ENCODE data around the gene NRG2.

Gene NRG2

DNA sequence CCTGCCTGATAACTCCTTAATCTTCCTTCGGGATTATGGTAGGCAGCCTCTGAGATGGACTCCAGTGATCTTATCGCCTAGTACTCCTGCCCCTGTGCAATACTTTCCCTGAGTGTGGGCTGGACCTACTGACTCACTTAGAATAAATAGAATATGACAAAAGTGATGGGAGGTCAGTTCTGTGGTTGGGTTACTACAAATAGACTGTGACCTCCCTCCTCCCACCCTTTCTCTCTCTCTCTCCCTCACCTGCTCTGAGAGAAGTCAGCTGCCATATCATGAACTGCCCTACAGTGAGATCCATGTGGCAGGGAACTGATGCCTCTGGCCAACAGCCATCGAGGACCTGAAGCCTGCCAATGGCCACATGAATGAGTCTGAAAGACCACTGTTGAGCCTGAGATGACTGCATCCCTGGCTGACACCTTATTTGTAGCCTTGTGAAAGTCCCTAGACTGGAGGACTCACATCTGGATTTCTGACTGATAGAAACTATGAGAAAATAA lies 31.7 kb downstream of the NRG2 start:
- DNase-seq (ENCODE audit: low read depth, low spot score): no peak

DNA sequence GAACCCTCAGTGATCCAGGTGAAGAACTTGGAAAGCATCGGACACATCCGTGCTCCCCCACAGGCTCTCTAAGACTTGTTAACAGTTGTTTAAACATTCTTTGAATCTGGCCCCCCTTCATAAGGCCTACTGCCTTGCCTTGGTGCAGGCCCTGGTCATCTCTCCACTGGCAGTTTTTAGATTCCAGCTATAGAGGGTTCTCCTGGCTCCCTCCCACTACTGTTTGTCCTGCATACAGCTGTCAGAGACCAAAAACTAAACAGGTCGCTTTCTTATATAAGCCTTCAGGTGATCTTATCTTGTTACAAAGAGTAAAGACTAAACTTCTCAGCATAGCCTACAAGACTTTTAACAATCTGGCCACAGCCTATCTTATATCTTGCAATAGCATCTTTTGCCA lies 32.3 kb downstream of the NRG2 start:
- DNase-seq (ENCODE audit: low read depth, low spot score): no peak

DNA sequence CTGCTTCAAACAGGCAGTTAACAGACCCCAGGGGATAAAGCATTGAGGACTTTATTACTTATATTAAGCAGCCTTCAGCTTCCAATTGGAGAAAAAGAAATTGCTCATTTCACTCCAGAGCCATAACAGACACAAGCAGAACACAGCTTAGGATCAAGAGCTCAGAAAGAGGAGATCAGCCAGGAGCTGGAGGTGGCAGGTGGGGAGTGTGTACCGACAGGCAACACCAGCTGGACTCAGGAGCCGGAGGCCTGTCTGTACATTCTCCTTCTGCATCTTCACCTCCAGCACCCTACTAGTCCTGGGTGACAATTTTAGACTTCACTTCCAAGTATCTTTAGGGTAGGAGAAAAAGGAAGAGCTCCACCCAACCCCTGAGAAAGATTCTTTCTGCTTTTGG lies 35.8 kb downstream of the NRG2 start:
- no peak for DNase-seq (ENCODE audit: low read depth, low spot score)

DNA sequence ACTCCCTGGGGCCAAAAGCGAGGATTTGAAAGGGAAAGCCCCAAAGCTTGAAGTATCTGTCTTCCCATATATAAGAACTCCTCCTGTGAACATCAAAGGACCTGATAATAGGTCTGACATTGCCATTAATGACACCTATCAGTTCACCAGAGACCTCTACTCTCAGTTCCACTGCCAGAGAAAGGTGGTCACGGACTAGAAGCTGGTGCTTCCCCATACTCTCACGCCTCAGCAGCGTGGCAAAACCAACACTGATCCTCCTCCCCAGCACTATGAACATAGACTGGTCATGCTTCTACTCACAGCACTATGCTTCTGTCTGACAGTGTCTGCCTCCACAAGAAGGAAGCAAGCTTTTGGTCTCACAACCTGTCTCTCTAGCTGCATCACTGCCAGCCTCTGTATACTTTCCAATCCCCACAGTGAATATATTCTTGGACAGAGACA lies 37.9 kb downstream of the NRG2 start:
- no peak for DNase-seq (ENCODE audit: low read depth, low spot score)

DNA sequence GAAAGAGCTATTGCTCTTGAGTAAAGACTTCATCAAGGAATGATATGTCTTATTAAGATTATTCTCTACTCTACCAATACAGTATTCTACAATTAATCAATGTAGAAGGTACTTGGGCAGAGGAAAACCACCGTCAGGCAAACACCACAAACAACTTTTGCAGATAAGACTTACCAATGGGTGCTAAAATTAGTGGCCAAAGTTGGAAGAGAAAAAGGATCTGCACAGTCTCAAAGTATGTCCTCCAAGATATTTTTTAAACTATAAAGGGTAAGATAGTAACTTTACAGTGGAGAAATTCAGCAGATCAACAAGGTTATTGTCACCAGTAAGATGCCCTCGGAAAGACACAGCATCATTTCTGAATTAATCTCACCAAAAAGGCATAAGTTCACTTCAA lies 38.9 kb downstream of the NRG2 start:
- no peak for DNase-seq (ENCODE audit: low read depth, low spot score)

DNA sequence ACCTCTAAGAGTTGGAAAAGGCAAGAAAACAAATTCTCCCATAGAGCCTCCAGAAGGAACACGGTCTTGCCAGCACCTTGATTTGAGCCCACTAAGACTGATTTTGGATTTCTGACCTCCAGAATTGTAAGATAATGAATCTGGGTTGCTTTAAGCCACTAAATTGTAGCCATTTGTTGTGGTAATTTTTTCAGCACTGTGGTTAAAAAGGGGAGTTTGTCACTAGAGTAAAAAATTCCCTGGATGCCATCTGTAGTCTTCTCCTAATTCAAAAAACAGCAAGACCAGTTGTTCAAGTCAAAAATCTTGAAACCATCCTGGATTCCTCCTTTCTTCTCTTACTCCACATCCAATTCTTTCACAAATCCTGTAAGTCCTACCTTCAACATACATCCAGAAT lies 39.6 kb downstream of the NRG2 start:
- DNase-seq (ENCODE audit: low read depth, low spot score): no peak

DNA sequence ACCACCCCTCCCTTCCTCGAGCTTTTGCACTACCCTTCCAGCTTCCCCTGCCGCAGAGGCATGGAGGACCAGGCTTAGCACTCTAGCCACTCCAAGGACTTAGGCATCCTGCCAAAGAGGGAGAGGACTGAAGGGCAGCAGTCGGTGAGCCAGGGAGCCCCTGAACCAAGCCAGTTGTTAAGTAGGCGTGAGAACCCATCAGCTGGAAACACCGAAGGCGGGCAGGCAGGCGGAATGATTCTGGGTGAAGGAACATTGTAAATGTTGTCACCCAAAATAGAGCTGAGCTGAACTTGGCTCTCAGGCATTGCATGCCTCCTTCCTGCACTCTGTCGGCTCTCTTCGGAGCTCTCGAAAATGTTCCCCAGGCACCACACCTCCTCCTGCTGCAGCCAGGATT lies 42.8 kb downstream of the NRG2 start:
- DNase-seq (ENCODE audit: low read depth, low spot score): no peak

DNA sequence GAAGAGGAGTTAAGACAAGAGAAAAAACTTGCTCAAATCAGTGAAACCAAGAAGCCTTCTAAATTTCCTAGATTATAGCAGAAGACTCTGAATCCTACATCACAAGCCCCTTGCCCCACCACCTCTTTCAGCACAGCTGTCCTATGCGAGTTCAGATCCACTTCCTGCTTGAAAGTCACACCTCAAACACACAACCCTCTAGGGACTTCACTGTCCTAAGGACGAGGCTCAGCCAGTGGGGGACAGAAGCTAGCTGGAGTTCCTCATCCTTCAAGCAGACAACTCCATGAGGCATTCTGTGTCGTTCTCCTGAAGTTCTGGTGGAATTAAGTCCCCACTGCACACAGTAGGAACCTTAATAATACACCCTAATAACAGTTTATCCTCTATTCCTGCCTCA lies 44.3 kb downstream of the NRG2 start:
- no peak for DNase-seq (ENCODE audit: low read depth, low spot score)

DNA sequence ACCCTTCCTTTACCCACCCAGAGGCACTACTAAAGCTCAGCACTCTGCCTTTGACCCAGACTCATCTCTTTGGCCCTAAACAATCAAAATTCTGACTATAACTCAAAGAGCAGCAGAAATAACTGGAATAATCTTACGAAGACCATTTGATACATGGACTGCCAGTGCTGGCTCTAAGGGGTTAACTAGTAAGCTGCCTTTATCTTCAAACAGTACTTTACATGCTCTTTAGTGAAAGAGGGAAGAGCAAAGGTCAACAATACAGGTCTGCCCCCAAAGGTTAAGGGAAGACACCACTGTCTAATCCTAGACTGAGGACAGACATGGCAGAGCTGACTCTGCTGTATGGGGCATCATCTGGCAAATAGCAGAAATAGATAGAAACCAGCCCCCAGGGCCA lies 45.8 kb downstream of the NRG2 start:
- DNase-seq (ENCODE audit: low read depth, low spot score): no peak

DNA sequence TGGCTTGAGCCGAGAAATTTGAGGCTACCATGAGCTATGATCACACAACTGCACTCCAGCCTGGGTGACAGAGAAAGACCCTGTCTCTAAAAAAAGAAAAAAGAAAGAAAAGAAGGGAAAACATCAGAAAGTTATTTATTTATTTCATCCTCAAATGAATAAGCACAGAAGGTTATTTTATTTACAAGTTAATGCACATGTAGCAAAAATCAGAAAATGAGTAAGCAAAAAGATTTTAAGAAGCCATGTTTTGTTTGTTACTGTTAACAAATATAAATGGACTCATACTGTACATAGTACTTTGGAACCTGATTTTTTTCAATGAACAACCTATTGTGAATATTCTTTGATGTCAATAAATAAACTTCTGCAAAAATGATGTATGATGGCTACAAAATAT lies 47.2 kb downstream of the NRG2 start:
- DNase-seq (ENCODE audit: low read depth, low spot score): no peak

DNA sequence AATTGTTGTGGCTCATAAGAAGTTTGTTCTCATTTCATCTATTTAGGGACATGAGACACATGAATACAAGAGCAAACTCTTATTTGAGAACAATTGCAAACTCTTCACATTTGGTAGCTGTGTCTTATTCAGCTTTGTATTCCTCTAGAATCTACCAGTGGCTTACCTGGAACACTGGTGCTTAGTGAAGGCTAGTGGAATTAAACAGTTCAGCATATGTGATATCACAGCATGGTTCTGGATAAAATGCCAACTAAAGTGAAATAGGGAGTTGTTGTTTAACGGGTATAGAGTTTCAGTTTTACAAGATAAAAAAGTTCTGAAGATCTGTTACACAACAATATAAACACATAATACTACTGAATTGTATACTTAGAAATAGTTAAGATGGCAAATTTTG lies 48.9 kb downstream of the NRG2 start:
- no peak for DNase-seq (ENCODE audit: low read depth, low spot score)

DNA sequence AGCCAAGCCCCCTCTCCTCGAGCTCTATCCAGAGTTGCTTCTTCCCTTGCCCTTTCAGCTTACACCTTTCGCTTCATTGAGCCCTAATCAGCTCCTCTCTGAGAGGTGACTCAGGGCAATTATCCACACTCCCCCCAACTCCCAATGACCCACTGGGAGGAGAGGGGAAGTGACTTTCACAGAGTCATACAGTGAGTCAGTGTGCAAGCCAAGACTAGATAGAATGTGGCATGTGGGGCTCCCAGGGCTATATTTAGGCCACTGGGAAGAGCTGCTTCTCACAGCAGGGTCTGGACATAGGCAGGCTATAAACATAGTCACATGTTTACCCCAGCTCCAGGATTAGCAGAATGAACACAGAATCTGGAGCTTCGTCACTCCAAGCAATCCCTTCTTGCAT lies 57.4 kb downstream of the NRG2 start:
- no peak for DNase-seq (ENCODE audit: low read depth, low spot score)

DNA sequence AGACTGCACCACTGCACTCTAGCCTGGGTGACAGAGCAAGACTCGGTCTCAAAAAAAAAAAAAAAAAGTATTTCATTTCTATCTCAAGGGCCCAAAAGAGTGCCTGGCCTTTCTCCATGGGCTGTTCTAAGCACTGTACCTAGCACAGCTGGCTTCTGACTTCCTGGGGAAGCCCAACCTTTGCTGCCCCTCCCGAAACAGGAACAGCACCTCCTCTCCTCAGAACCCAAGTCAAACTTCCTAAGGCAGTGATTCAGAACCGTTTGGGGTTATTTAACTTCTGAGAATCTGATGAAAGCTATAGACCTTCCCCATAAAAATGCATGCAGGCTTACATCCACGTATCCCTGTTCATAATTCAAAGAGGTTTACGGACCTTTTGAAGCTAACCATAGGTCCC lies 57.8 kb downstream of the NRG2 start:
- no peak for DNase-seq (ENCODE audit: low read depth, low spot score)

DNA sequence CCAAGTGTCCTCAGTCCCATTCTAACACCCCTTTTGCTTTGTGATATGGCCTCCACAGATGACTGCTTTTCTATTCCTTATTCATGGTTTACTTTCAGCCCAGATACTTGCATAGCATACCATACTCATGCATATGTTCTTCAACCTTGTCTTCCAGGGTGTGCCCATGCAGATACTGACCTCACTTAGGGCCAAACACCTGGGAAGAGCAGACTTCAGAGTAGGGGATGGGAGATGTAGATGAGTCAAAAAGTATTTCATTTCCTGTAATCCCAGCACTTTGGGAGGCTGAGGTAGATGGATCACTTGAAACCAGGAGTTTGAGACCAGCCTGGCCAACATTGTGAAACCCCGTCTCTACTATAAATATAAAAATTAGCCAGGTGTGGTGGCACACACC lies 58.3 kb downstream of the NRG2 start:
- no peak for DNase-seq (ENCODE audit: low read depth, low spot score)

DNA sequence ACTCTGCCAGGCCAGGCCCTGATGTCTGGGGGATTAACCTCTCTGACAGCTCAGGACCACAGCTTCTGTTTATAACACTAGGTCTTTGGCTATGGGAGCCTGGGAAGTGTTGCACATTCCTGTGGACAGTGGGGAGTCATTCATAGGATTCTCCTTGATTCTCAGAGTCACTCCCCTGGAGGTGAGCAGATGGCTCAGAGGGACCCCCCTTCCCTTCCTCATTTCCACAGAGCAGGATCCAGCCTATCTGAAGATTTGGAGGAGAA lies 60.2 kb downstream of the NRG2 start:
- no peak for DNase-seq (ENCODE audit: low read depth, low spot score)

DNA sequence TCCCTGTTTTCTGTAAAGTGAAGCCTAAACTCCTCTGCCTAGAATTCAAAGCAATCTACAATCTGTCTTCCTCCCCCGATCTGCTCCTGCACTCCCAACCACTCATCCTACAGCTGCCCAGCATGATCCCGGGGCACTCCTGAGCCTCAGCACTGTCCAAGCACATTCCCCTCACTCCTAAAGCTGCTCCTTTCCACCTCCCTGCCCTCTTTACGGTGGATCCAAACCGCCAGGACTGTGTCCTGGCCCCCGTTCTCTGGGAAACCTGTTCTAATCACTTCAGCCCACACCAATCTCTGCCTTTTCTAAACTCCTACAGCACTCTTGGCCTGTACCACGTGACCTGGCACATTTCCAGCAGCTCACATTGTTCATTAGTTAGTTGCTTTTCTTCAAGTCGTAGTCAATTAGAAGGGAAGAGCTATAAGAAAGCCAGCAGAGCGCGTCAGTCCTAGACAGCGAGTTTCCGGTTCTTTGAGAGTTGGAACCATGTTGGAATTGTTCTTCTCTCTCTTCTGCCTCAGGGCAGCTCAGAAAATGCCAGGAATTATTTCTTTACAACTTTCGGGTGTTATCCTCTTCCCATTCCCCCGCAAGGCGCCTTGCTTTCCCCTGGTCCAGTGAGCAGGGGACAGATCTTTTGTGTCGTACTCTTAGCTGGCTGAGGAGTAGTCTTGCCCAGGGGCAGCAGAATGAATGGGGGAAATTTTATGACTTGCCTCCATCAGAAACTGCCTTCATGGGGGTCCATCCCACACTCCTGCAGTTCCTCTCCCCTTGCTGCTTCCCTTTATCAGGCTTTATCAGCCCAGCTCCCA lies 60.7 kb downstream of the NRG2 start:
- no peak for DNase-seq (ENCODE audit: low read depth, low spot score)

DNA sequence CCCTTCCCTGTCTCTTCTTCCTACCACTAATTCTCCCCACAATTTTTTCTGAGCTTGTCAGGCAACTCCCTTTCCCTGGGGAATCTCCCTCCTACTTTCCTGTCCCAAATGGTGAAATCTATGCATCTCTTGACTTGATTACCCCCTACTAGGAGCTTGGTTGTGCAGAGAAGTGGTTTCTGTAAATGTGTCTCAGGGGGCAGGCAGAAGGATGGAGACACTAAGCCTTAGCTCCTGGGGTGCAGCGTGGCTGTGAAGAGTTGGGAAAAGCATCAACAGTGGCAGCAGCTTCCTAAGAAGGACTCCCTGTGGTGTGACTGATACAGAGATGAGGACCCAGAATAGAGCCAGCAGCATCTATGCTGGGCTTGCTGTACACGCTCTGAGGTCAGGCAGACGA lies 62.3 kb downstream of the NRG2 start:
- DNase-seq (ENCODE audit: low read depth, low spot score): no peak

DNA sequence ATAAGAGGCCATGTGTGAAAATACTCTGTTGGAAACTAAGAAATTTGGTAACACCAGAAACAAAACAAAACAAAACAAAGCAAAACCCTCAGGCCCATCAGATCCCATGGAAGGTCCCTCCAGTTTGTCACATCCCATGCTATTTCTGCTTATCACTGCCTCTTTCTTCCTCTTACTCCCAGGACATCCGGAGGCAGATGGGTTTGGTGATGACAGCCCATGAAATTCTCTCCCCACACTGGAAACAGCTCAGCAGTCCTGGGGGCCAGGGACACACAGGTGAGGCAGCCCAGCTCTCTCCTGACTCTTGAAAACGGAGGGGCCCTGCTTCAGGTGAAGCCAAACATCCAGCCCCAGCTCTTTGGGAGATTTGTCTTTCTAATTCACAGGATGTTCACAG lies 63.2 kb downstream of the NRG2 start:
- DNase-seq (ENCODE audit: low read depth, low spot score): no peak

DNA sequence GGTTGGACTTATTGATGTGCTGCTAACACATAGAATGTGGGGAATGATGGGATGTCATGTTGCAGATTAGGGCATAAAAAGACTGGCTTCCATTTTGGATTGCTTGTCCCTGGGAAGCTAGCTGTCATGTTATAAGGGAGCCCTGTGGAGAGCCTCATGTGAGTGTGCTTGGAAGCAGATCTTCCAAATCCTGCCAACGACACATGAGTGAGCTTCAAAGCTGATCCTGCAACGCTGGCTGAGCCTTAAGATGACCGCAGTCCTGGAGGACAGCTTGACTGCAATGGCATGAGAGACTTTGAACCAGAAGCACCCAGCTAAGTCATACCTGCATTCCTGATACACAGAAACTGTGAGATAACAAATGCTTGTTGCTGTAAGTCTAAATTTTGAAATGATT lies 63.6 kb downstream of the NRG2 start:
- no peak for DNase-seq (ENCODE audit: low read depth, low spot score)

DNA sequence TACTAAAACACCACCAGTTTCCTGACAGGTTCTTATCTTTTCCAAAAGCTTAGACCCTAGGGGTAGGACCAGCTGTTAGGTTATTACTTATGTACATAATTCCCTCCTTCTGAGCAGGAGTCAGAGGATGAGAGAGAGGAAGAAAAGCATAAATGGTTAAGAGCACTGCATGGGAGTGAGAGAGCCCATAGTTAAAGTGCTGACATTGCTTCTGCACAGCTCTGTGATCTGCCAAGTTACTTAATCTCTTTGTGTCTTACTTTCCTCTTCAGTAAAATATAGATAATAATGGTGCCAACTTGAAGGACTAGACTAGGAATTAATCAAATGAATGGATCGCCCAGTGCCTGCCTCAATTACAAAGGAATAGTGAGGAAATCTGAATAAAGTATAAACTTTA lies 66.4 kb downstream of the NRG2 start:
- DNase-seq (ENCODE audit: low read depth, low spot score): no peak

DNA sequence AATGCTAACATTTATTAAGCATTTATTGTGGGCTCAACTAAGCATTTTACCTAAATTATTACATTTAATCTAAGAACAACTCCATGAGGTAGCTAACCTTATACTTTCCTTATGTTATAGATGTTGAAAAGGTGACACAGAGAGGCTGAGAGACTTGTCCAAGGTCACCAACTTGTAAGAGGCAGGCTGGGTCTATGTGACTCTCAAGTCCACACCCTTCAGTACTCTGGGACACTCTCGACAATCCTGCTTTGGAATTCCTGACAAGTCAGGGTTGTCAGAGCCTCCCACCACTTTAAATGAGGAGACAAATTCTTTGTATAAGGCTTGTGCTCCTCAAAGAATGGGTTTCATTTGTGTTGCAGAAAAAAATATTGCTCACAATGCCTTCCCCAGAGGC lies 67.2 kb downstream of the NRG2 start:
- DNase-seq (ENCODE audit: low read depth, low spot score): no peak

DNA sequence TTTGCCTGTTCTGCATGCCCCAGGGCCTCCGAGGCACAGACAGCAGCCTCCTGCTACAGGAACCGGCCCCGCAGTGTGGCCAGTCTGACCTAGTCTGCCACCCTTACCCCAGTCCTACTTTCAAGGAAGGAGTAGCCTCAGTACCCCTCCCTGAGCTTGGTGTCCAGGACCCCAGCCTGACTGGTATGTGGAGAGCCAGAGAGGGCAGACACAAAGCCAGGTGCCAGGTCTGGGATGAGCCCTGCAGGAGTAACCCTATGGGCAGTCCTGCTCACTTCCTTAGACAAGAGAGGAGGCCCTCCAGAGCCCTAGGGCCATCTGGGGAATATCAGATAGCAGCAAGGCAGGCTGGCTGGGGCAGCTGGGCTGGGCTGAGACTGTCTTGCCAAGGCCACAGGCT lies 67.8 kb downstream of the NRG2 start:
- no peak for DNase-seq (ENCODE audit: low read depth, low spot score)

DNA sequence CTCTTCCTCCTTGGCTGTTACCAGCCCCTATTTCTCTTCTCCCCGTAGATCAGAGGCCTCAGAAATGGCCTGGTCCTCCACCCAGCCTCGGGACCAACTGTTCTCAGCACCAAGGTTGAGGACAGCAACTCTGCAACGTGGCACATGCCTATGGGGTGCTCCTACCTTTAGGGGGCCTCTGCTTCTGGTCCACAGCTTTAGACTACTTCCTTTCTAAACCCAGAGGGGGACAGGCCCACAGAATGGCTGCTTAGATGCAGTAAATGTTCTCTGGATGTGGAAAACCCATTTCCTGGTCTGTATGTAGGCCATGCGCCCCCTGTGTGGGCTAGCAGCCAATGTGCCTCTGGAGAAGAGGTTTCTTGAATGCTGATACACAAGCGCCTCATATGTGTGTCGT lies 68.4 kb downstream of the NRG2 start:
- DNase-seq (ENCODE audit: low read depth, low spot score): no peak

DNA sequence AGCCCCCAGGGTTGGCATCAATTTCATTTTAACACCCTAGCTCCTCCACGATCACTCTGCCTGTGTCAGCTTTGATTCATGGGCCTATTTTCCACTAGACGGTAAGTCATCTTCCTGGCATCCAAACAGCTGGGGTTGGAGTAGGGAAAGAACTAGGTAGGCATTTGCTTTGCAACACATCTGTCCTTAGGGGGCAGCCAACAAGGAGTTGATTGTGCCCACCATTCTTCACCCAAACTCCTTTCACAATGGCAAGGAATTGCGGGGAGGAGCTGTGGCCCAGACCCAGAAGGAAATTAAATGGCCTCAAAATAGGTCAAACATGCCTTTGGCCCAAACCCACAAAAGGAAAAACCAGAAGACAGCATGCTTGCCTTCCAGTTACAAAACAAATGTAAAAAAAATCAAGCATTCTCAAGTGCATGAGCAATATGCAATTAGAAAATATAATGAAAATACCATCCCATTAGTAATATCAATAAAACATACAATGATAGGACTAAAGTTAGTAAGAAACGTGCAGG lies 71.8 kb downstream of the NRG2 start:
- DNase-seq (ENCODE audit: low read depth, low spot score): no peak

All from activated naive CD8-positive, alpha-beta T cell treated with anti-CD3 and anti-CD28 coated beads, Interleukin-2, amount 50 U/mL, for 16 hours (primary cell).